GM21390 (cell line): Measurements from ENCODE around the gene ADAP2.
"Not testable (repeated sequence)": the region's sequence is repeated elsewhere in the genome, so short reads cannot be mapped to it uniquely, and the experiment has no call there.

Experiments
- ATAC-seq: cut with Tn5 transposase; IDR thresholded peaks from one replicate; pipeline ENCODE4 v1.9.1; 2021; ENCODE audit not compliant: unreplicated experiment

ADAP2 gene

GRCh38 chr17:30921544-30922196 lies at the start of gene ADAP2:
Gene ADAP2 (plus strand): TSS chr17:30921945. CDS start chr17:30922015, 70 bp downstream.
- ATAC-seq = no peak

- no peak for ATAC-seq
These were observed 35.6 kb upstream of the ADAP2 start for GRCh38 chr17:30886187-30886586.

- no peak for ATAC-seq
These were observed 27.5 kb upstream of the ADAP2 start for GRCh38 chr17:30894236-30894635.

GRCh38 chr17:30897311-30897710 lies 24.4 kb upstream of the ADAP2 start:
- ATAC-seq = no peak

GRCh38 chr17:30905742-30906100 lies 16.0 kb upstream of the ADAP2 start:
- ATAC-seq = peak; percentile 20

GRCh38 chr17:30906101-30906911 lies 15.4 kb upstream of the ADAP2 start, which contains the start of gene TEFM:
Gene TEFM (minus strand): TSS chr17:30906238. CDS start chr17:30906198, 40 bp downstream.
- ATAC-seq = peak; percentile 84

- ATAC-seq = no peak
These were observed 12.9 kb upstream of the ADAP2 start for GRCh38 chr17:30908717-30909420.

GRCh38 chr17:30910151-30910550 lies 11.6 kb upstream of the ADAP2 start:
- not testable (repeated sequence) for ATAC-seq

- no peak for ATAC-seq
These were observed 7.8 kb upstream of the ADAP2 start for GRCh38 chr17:30913955-30914354.

- ATAC-seq = no peak
These were observed 5.7 kb upstream of the ADAP2 start for GRCh38 chr17:30915833-30916611.

GRCh38 chr17:30917050-30917449 lies 4.7 kb upstream of the ADAP2 start:
- ATAC-seq = no peak

- no peak for ATAC-seq
These were observed 1.5 kb upstream of the ADAP2 start for GRCh38 chr17:30920282-30920681.

- ATAC-seq = no peak
These were observed 832 bp upstream of the ADAP2 start for GRCh38 chr17:30920683-30921543.

GRCh38 chr17:30922235-30923030 lies 688 bp downstream of the ADAP2 start:
- ATAC-seq = no peak

GRCh38 chr17:30924341-30924740 lies 2.6 kb downstream of the ADAP2 start:
- no peak for ATAC-seq

GRCh38 chr17:30926516-30926915 lies 4.8 kb downstream of the ADAP2 start:
- ATAC-seq = no peak

GRCh38 chr17:30927756-30928155 lies 6.0 kb downstream of the ADAP2 start:
- ATAC-seq = no peak

GRCh38 chr17:30928584-30928983 lies 6.8 kb downstream of the ADAP2 start:
- no peak for ATAC-seq

- ATAC-seq = no peak
These were observed 7.4 kb downstream of the ADAP2 start for GRCh38 chr17:30929081-30929633.
